Stimulated activated CD8-positive, alpha-beta memory T cell treated with anti-CD3 and anti-CD28 coated beads, Interleukin-4, amount 100 ng/mL, for 24 hours (primary cell): ENCODE data around the gene SPP1.
"Not testable (repeated sequence)": the region's sequence is repeated elsewhere in the genome, so short reads cannot be mapped to it uniquely, and the experiment has no call there.

Experiments used
- DNase-seq: peaks from one replicate; pipeline ENCODE4 v3.0.0-alpha.2; 2020; ENCODE audit warnings: low read depth

SPP1 gene

DNA sequence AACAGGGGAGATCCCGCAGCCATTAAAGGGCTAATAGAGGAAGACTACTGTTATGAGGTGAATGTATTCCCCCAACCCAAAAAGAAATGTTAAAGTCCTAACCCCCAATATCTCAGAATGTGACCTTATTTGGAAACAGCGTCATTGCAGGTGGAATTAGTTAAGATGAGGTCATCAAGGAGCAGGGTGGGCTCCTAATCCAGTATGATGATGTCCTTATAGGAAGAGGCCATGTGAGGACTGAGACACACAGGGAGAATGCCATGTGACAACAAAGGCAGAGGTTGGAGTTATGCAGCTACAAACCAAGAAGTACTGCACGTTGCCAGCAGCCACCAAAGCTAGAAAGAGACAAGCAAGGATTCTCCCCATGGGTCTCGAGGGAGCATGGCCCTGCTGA is 14.3 kb downstream of the SPP1 start:
- no peak for DNase-seq

- no peak for DNase-seq
Observed at GRCh38 chr4:87995435-87995834, 19.9 kb downstream of the SPP1 start.

GRCh38 chr4:87999191-87999691 is 23.7 kb downstream of the SPP1 start:
- not testable (repeated sequence) for DNase-seq

- no peak for DNase-seq
Observed at GRCh38 chr4:88001871-88002270, 26.4 kb downstream of the SPP1 start.

DNA sequence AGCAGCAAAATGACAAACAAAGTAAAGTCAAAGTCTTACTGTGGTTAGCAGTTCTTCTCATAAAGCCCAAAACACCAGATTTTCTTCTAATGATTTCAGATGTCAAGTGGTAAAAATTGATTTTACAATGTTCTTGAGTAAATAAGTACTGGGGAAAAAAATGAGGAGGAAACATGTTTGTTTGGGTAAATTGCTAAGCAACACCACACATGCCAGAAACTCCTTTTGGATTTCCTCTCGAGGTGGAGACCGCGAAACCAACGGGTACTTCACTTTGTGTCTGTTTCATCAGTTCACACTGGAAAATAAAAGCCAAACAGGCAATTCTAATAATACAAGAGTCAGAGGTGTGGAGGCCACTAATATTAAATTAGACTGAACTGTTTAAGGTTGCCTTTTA is 27.3 kb downstream of the SPP1 start:
- no peak for DNase-seq

DNA sequence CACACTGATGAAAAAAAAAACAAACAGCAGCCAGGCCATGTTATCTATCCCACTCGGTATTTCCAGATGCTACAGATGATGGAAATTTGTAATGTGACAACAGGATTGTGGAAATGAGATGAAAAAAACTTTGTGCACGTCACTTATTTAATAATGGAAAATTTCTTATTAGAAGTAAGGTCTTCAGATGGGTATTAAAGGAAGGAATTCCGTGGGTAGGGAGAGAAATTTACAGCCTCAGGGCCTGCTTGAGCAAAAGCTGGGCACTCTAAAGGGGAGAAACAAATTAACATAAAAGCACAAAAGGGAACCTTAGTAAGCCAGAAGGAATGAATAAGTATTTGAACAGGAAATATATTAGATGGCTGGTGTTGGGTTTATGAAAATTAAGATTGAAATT is 27.7 kb downstream of the SPP1 start:
- DNase-seq: no peak

DNA sequence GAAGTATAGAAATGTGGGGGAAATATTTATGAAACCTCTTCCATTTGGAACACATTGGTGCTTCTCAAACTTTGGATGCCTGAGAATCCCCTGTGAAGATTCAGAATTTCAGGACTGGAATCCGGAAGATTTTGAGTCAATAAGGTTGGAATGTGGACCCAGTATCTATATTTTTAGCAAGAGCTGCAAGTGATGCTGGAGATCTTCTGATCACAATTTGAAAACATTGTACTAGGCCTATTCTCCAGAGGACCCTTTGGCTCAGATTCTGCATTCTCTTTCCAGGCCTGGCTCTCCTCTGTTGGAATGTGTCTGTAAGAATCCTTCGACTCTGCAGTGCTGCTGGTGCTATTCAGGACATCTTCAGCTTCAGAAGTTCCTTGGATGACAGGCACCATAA is 29.6 kb downstream of the SPP1 start:
- DNase-seq: no peak

GRCh38 chr4:88005946-88006345 is 30.4 kb downstream of the SPP1 start:
- DNase-seq: no peak

GRCh38 chr4:88006956-88007303 is 31.4 kb downstream of the SPP1 start:
- DNase-seq: no peak

- DNase-seq: peak; percentile 71
Observed at GRCh38 chr4:88007304-88008121, 32.0 kb downstream of the SPP1 start, which contains the start of gene PKD2. PKD2 (plus strand) TSS chr4:88007635; CDS start chr4:88007734, 99 bp downstream.

GRCh38 chr4:88008122-88008742 is 32.7 kb downstream of the SPP1 start:
- no peak for DNase-seq

- no peak for DNase-seq
Observed at GRCh38 chr4:88008743-88009171, 33.2 kb downstream of the SPP1 start.

DNA sequence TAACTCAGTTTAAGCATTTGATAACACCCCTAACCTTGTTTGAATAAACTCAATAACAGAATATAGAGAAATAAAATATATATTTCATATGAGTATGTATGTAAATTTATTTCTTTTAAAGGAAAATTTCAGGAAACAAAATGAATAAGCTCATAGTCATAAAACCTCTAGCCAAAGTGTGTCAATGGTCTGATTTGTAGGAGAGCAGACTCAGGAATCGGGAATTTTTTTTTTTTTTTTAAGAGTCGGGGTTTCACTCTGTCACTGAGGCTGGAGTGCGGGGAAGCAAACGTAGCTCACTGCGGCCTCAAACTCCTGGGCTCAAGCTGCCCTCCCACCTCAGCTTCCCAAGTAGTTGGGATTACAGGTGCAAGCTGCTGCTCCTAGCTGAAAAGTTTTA is 34.4 kb downstream of the SPP1 start:
- DNase-seq: no peak

GRCh38 chr4:88010966-88011365 is 35.5 kb downstream of the SPP1 start:
- no peak for DNase-seq

DNA sequence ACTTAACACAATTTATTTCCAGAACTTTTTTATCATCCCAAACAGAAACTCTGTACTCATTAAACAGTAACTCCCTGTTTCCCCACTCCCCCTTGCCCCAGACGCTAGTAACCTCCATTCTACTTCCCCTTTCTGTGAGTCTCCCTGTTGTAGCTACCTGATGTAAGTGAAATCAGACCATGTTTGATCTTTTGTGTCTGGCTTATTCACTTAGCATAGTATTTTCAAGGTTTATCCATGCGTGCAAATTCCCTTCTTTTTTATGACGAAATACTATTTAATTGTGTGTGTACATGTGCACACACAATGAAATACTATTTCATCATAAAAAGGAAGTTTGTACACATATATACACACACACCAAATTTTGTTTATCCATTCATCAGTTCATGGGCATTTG is 37.1 kb downstream of the SPP1 start:
- no peak for DNase-seq

GRCh38 chr4:88014386-88014905 is 38.9 kb downstream of the SPP1 start:
- no peak for DNase-seq

DNA sequence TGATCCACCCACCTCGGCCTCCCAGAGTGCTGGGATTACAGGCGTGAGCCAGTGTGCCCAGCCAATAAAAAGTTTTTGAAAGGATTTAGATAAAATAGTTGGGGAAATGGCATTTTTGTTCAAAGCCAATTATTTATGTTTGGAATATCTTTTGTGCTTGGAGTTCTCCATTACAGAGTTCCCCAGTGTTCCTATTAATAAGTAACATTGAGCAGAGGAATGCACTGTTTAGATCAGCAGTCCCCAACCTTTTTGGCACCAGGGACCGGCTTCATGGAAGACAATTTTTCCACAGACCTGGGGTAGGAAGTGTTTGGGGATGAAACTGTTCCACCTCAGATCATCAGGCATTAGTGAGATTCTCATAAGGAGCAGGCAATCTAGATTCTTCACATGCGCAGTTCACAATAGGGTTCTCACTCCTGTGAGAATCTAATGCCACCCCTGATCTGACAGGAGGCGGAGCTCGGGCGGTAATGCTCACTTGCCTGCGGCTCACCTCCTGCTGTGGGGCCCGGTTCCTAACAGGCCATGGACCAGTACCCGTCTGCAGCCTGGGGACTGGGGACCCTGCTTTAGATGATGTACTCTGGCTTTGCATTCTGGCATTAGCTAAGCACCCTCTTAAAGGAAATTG is 40.3 kb downstream of the SPP1 start:
- DNase-seq: no peak

DNA sequence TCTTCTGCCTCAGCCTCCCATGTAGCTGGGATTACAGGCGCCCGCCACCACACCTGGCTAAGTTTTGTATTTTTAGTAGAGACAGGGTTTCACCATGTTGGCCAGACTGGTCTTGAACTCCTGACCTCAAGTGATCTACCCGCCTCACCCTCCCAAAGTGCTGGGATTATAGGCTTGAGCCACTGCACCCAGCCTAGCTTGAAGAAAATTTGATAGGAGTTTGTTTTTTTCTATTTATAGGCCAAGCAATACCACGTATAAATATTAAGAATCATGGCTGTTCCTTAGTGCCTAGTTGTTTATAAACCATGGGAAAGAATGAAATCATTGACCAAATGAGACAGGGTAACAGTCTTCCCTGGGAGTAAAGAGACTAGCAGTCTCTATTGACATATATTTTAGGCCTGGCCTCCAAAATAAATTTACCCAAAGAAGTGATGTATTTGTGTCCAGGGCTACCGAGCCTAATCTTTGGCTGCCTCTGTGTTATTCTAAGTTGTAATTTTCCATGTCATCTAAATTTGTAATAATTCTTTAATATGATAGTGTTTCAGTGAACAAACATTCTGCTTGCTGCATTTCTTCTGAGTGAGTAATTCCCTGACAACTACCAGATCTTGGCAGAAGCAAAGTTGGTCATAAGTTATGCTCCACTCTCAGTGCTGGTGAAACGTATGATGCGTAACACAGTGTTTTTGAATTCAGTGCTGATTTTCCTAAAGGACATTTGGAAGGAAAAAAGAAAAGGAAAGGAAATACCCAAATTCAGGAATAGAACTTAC is 42.2 kb downstream of the SPP1 start:
- no peak for DNase-seq

GRCh38 chr4:88018466-88018865 is 43.0 kb downstream of the SPP1 start:
- DNase-seq: no peak

DNA sequence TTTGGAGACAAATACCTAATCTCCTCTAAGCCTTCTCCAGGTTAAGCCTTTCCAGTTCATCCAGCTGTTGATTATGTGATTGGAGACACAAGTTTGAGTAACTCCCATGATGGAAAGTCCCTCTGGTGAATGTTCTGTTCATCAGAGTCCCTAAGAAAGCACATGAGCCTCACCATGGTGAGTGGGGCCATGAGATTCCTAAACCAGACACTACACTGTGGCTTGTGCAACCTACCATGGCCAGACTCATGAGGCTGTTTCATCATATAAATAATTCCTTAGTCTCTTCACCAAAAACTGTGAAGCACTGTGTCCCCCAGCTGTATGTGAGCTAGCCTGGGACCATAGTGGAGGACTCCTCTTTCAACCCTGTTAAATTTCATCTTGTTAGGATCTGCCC is 46.3 kb downstream of the SPP1 start:
- DNase-seq: no peak

DNA sequence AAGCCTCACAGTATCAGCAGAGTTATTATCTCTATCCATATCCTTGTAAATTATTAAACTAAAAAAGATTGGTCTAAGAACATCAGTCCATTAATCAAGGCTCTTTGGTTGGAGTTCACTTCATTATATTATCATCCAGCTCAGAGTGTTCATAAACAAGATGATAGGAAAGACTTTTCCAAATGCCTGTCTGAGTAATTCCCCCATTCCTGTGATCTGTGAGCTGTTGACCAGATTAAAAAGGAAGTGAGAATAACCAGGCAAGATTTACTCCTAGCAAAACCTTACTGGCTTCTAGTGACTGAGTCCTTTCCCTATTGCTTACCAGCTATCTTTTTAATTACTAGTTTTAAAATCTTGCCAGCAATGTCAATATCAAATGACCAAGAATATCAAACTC is 46.8 kb downstream of the SPP1 start:
- DNase-seq: no peak
